ENCODE results near the gene AKR1E2. TPM values are rescaled to one million over a fixed set of nuclear protein-coding genes. Genes with fewer than 3 reads are reported as not detected.

Gene AKR1E2
- total and polyA plus RNA-seq, 2 donors (not counting 1 experiment from before 2014, with no cell fraction given): 0.42 TPM; not detected in 1

DNA sequence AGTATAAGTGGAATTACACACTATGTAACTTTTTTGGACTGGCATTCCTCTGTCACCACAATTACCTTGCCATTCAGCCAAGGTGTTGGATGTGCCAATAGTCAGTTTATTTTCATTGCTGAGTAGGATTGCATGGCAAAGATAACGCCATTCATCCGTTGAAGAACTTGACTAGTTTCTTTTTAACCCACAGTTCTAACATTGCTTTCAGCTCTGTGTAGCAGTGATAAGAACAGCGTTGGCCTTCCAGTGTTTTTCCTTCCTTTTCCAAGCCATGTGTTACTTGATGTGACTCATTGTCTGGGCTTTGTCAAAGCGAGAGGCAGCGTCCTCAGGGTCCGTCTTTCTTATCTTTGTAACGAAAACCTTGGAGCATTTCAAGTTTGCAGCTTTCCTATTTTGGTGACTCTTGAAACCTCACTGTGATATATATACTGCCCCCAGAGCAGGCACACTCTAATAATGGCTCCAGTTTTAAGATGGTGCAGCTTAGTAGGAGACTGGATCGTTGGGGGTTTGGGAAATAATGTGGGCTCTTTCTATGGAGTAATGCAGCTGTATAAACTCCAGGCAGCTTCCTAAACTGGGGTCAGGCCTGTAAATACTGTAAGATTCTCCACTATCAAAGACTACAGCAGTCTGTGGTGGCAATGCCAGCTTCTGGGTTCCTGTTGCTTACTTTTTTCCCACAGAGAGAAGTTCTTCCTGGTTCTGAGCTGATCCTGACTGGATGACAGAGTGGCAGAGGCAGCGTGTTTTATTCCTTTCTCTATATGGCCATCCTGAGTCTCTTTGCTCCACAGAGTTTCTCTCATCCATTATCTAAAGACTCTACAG is 41.7 kb downstream of the AKR1E2 start:
- no peak overlapping the region for H3K4me3 Mint-ChIP-seq

DNA sequence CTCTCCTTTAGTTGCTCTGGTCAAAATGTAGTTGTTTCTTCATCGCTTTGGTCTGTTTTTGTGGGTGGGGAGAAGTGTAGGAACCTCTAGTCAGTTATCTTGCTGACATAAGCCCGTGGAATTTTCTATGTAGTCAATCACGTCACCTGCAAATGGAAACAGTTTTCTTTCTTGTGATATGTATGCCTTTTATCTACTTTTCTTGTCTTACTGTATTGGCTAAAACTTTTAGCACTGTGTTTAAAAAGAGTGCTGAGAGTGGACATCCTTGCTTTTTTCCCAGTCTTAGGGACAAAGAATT is 42.3 kb downstream of the AKR1E2 start:
- H3K9me3 Mint-ChIP-seq (ENCODE audit: insufficient read depth): no peaks in the 10 kb centered on the region
- Histone ChIP-seq H3K27me3 (replicated peaks in 1 of 4; ENCODE audit: control extremely low read depth in 1 of 4, control insufficient read depth in 3 of 4, insufficient read depth in 4 of 4, low read length in 3 of 4) (no peaks in the 10 kb centered on the region), H3K79me2 (ENCODE audit: control insufficient read depth, insufficient read depth, low read length) (no peaks in the 10 kb centered on the region), H3K4me3 (ENCODE audit: control extremely low read depth in 1 of 5, extremely low read depth in 1 of 5, insufficient read depth in 1 of 5, low read depth in 2 of 5, low read length in 4 of 5) (no peak overlapping the region), H3K27ac (ENCODE audit: low read length in 2 of 2) (no peak overlapping the region), H3K4me2 (replicated peaks; ENCODE audit: low read depth, low read length, poor library complexity, severe bottlenecking) (no peak overlapping the region), H3K9me3 (ENCODE audit: control extremely low read depth in 1 of 3, control insufficient read depth in 2 of 3, insufficient read depth in 1 of 3, low read length in 2 of 3) (no peaks in the 10 kb centered on the region), H2AFZ (ENCODE audit: insufficient read depth, low read depth, low read length, poor library complexity, severe bottlenecking) (no peak overlapping the region), H3K4me1 (ENCODE audit: control insufficient read depth in 2 of 2, insufficient read depth in 2 of 2, low read length in 2 of 2) (no peaks in the 10 kb centered on the region), H3K9ac (ENCODE audit: low read length) (no peak overlapping the region), H4K20me1 (ENCODE audit: control insufficient read depth, insufficient read depth, low read length, poor library complexity, severe bottlenecking) (no peaks in the 10 kb centered on the region), H3K36me3 (replicated peaks in 1 of 2; ENCODE audit: control extremely low read depth in 1 of 2, control insufficient read depth in 1 of 2, extremely low read depth in 1 of 2, insufficient read depth in 2 of 2, low read length in 1 of 2) (no peaks in the 10 kb centered on the region)
- H3K27me3 Mint-ChIP-seq: peaks cover 8% of the 10 kb centered on the region
- no peaks in the 10 kb centered on the region for H3K4me1 Mint-ChIP-seq
- no CpG with 5 or more reads among the region's 3 CpGs for WGBS (ENCODE audit: insufficient coverage)
- ChIA-PET POLR2A (no interaction called here), CTCF (no interaction called here)
- DNase-seq (no peak), ATAC-seq (ENCODE audit: low read depth) (no peak)
- no peak overlapping the region for H3K4me3 Mint-ChIP-seq
- TF ChIP-seq, protein P1, sequence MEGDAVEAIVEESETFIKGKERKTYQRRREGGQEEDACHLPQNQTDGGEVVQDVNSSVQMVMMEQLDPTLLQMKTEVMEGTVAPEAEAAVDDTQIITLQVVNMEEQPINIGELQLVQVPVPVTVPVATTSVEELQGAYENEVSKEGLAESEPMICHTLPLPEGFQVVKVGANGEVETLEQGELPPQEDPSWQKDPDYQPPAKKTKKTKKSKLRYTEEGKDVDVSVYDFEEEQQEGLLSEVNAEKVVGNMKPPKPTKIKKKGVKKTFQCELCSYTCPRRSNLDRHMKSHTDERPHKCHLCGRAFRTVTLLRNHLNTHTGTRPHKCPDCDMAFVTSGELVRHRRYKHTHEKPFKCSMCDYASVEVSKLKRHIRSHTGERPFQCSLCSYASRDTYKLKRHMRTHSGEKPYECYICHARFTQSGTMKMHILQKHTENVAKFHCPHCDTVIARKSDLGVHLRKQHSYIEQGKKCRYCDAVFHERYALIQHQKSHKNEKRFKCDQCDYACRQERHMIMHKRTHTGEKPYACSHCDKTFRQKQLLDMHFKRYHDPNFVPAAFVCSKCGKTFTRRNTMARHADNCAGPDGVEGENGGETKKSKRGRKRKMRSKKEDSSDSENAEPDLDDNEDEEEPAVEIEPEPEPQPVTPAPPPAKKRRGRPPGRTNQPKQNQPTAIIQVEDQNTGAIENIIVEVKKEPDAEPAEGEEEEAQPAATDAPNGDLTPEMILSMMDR (IDR thresholded peaks at IDR 0.05): no peak
- no peak for TF ChIP-seq EZH2 (IDR thresholded peaks at IDR 0.05; ENCODE audit: borderline replicate concordance, insufficient read depth, low read depth, low read length, poor library complexity, severe bottlenecking)
- H3K27ac Mint-ChIP-seq: no peak overlapping the region
- intact Hi-C loops (cut with micrococcal nuclease): no loop called here

More for the DNA sequence above, 41.7 kb downstream of the AKR1E2 start:
- Mint-ChIP-seq H3K27ac (no peak overlapping the region), H3K4me1 (no peaks in the 10 kb centered on the region), H3K27me3 (peaks cover 3% of the 10 kb centered on the region), H3K9me3 (ENCODE audit: insufficient read depth) (no peaks in the 10 kb centered on the region)
- Histone ChIP-seq H3K4me2 (replicated peaks; ENCODE audit: low read depth, low read length, poor library complexity, severe bottlenecking) (no peak overlapping the region), H3K9ac (ENCODE audit: low read length) (no peak overlapping the region), H3K4me1 (ENCODE audit: control insufficient read depth in 2 of 2, insufficient read depth in 2 of 2, low read length in 2 of 2) (no peaks in the 10 kb centered on the region), H2AFZ (ENCODE audit: insufficient read depth, low read depth, low read length, poor library complexity, severe bottlenecking) (no peak overlapping the region), H4K20me1 (ENCODE audit: control insufficient read depth, insufficient read depth, low read length, poor library complexity, severe bottlenecking) (no peaks in the 10 kb centered on the region), H3K79me2 (ENCODE audit: control insufficient read depth, insufficient read depth, low read length) (no peaks in the 10 kb centered on the region), H3K36me3 (replicated peaks in 1 of 2; ENCODE audit: control extremely low read depth in 1 of 2, control insufficient read depth in 1 of 2, extremely low read depth in 1 of 2, insufficient read depth in 2 of 2, low read length in 1 of 2) (no peaks in the 10 kb centered on the region), H3K27me3 (replicated peaks in 1 of 4; ENCODE audit: control extremely low read depth in 1 of 4, control insufficient read depth in 3 of 4, insufficient read depth in 4 of 4, low read length in 3 of 4) (no peaks in the 10 kb centered on the region), H3K9me3 (ENCODE audit: control extremely low read depth in 1 of 3, control insufficient read depth in 2 of 3, insufficient read depth in 1 of 3, low read length in 2 of 3) (no peaks in the 10 kb centered on the region), H3K27ac (ENCODE audit: low read length in 2 of 2) (no peak overlapping the region), H3K4me3 (ENCODE audit: control extremely low read depth in 1 of 5, extremely low read depth in 1 of 5, insufficient read depth in 1 of 5, low read depth in 2 of 5, low read length in 4 of 5) (no peak overlapping the region)
- TF ChIP-seq, protein P1 (IDR thresholded peaks at IDR 0.05): no peak
- no peak for TF ChIP-seq EZH2 (IDR thresholded peaks at IDR 0.05; ENCODE audit: borderline replicate concordance, insufficient read depth, low read depth, low read length, poor library complexity, severe bottlenecking)
- no peak for DNase-seq
- ChIA-PET CTCF (no interaction called here), POLR2A (no interaction called here)
- no peak for ATAC-seq (ENCODE audit: low read depth)
- 92% methylated on average over 2 of the region's 9 CpGs for WGBS (ENCODE audit: insufficient coverage)
- intact Hi-C loops (cut with micrococcal nuclease): no loop called here
